Mesothelial cell of epicardium (in vitro differentiated cells): Measurements from ENCODE around the gene ATAD2B. TPM values are rescaled to one million over a fixed set of nuclear protein-coding genes. Genes with fewer than 3 reads are reported as not detected.
"Not testable (repeated sequence)": the region's sequence is repeated elsewhere in the genome, so short reads cannot be mapped to it uniquely, and the experiment has no call there.

ENCODE experiments used
- DNase-seq, 2 experiments: peaks; one replicate each; pipeline ENCODE4 v3.0.0; 2021; ENCODE audit warnings: low spot score in 2 of 2; ENCODE audit not compliant: unreplicated experiment in 2 of 2
- H3K27ac Mint-ChIP-seq: 2 replicates; pipeline ENCODE4 v1.8.0; 2021; ENCODE audit warnings: mixed read lengths
- H3K27me3 Mint-ChIP-seq: 2 replicates; pipeline ENCODE4 v1.8.0; 2021; ENCODE audit warnings: low read depth, mixed read lengths
- H3K36me3 Mint-ChIP-seq: 2 replicates; pipeline ENCODE4 v1.8.0; 2021; ENCODE audit warnings: mixed read lengths
- H3K4me1 Mint-ChIP-seq: 2 replicates; pipeline ENCODE4 v1.8.0; 2021; ENCODE audit warnings: mixed read lengths
- H3K4me3 Mint-ChIP-seq: 2 replicates; pipeline ENCODE4 v1.8.0; 2021; ENCODE audit warnings: mild to moderate bottlenecking, moderate library complexity, mixed read lengths
- H3K9me3 Mint-ChIP-seq: 2 replicates; pipeline ENCODE4 v1.8.0; 2021; ENCODE audit warnings: mixed read lengths
- total RNA-seq: library from RNA; stranded (reverse); gene quantifications from 3 replicates; pipeline ENCODE4 v1.2.1, GENCODE V29; 2021
- TF ChIP-seq, protein P1 (sequence below): fragments of 200-600 bp; sonication (generic); IDR thresholded peaks from one replicate; pipeline ENCODE4 v1.5.0; 2021; ENCODE audit warnings: antibody characterized with exemption; ENCODE audit not compliant: unreplicated experiment

The ATAD2B gene
- total RNA-seq = 31.3 to 35.6 TPM (median 35.3 TPM) in 3 replicates

GRCh38 chr2:23926750-23927571, at the start of gene ATAD2B:
Gene ATAD2B (minus strand): TSS chr2:23927123. CDS start chr2:23926770, 353 bp downstream.
- Mint-ChIP-seq H3K36me3 (peaks cover 8% of the 10 kb centered on the region), H3K9me3 (no peaks in the 10 kb centered on the region), H3K27me3 (no peaks in the 10 kb centered on the region), H3K4me3 (peak within 1 kb of the TSS; percentile 98), H3K27ac (peak within 1 kb of the TSS; percentile 100), H3K4me1 (peaks cover 37% of the 10 kb centered on the region)
- TF ChIP-seq, protein P1, sequence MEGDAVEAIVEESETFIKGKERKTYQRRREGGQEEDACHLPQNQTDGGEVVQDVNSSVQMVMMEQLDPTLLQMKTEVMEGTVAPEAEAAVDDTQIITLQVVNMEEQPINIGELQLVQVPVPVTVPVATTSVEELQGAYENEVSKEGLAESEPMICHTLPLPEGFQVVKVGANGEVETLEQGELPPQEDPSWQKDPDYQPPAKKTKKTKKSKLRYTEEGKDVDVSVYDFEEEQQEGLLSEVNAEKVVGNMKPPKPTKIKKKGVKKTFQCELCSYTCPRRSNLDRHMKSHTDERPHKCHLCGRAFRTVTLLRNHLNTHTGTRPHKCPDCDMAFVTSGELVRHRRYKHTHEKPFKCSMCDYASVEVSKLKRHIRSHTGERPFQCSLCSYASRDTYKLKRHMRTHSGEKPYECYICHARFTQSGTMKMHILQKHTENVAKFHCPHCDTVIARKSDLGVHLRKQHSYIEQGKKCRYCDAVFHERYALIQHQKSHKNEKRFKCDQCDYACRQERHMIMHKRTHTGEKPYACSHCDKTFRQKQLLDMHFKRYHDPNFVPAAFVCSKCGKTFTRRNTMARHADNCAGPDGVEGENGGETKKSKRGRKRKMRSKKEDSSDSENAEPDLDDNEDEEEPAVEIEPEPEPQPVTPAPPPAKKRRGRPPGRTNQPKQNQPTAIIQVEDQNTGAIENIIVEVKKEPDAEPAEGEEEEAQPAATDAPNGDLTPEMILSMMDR = peak; percentile 72
- DNase-seq = peak; percentile 85 to 97

DNA sequence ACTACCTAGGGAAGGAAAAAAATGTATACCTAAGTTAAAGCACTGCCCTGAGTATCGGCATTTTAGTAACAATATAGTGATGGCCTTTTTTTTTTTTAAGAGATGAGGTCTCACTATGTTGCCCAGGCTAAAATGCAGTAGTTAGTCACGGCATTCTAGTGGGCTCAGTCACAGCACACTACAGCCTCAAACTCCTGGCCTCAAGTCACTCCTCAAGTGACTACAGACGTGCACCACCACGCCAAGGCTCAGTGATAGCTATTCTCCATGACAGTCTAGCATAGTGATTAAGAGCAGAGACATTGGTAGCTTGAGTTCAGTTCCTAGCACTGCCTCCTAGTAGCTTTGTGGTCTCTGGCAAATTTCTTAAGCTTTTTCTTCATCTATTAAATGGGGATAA, 40.9 kb upstream of the ATAD2B start:
- Mint-ChIP-seq H3K9me3 (no peaks in the 10 kb centered on the region), H3K27me3 (no peaks in the 10 kb centered on the region), H3K4me1 (no peaks in the 10 kb centered on the region), H3K36me3 (peaks cover 23% of the 10 kb centered on the region), H3K27ac (no peak overlapping the region), H3K4me3 (no peak overlapping the region)
- TF ChIP-seq, protein P1 = no peak
- no peak for DNase-seq

GRCh38 chr2:23954325-23955014, 27.5 kb upstream of the ATAD2B start:
- TF ChIP-seq, protein P1 = no peak
- no peaks in the 10 kb centered on the region for H3K36me3 Mint-ChIP-seq
- H3K4me3 Mint-ChIP-seq = no peak overlapping the region
- peaks cover 5% of the 10 kb centered on the region for H3K4me1 Mint-ChIP-seq
- no peaks in the 10 kb centered on the region for H3K27me3 Mint-ChIP-seq
- no peaks in the 10 kb centered on the region for H3K9me3 Mint-ChIP-seq
- DNase-seq = no peak
- no peak overlapping the region for H3K27ac Mint-ChIP-seq

DNA sequence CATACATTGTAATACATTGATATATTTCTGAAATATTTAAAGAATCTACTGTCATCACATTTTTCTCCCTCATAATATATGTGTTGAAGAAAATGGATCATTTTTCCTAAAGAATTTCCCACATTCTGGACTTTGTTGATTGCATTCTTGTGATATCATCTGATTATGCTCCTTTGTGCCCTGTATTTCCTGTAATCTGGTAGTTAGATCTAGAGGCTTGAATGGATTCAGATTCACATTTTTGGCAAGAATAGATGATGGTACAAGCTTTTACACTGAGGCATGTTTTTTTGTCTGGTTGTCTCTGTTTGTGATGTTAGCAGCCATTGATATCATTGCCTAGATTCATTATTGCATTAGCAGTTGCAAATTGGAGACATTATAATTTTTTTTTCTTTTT, 26.7 kb upstream of the ATAD2B start:
- no peak for DNase-seq
- Mint-ChIP-seq H3K27ac (no peak overlapping the region), H3K4me3 (no peak overlapping the region), H3K27me3 (no peaks in the 10 kb centered on the region), H3K36me3 (no peaks in the 10 kb centered on the region), H3K4me1 (peaks cover 5% of the 10 kb centered on the region), H3K9me3 (no peaks in the 10 kb centered on the region)
- TF ChIP-seq, protein P1 = no peak

GRCh38 chr2:23952558-23952957, 25.6 kb upstream of the ATAD2B start:
- not testable (repeated sequence) for H3K9me3 Mint-ChIP-seq

DNA sequence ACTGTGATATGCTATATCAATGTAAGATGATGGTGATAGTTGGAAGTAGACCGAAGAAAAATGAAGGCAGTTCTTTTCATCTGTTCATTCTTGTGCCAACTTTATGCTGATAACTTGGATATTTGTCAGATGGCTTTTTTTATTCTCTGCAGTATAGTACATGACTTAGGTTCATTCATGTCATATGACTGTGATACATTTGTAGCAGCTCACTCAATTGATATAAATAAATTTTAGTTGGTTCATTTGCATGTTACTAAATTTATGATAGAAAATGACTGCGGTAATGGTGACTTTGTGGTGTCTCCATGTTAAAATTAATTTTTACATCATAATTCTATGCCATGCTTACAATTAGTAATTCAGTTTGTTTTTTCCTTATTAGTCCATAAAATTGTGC, 20.4 kb upstream of the ATAD2B start:
- TF ChIP-seq, protein P1 = no peak
- no peak for DNase-seq
- H3K27me3 Mint-ChIP-seq = no peaks in the 10 kb centered on the region
- H3K36me3 Mint-ChIP-seq = peaks cover 8% of the 10 kb centered on the region
- no peak overlapping the region for H3K4me3 Mint-ChIP-seq
- H3K9me3 Mint-ChIP-seq = no peaks in the 10 kb centered on the region
- H3K4me1 Mint-ChIP-seq = peaks cover 11% of the 10 kb centered on the region
- no peak overlapping the region for H3K27ac Mint-ChIP-seq

More at GRCh38 chr2:23952558-23952957, 25.6 kb upstream of the ATAD2B start:
- not testable (repeated sequence) for H3K27me3 Mint-ChIP-seq, H3K4me1 Mint-ChIP-seq, H3K4me3 Mint-ChIP-seq, H3K27ac Mint-ChIP-seq, DNase-seq, H3K36me3 Mint-ChIP-seq
